K562 (cell line): ENCODE measurements around the gene ABLIM2. TPM values are rescaled to one million over a fixed set of nuclear protein-coding genes. Genes with fewer than 3 reads are reported as not detected.
"Not testable (repeated sequence)": the region's sequence is repeated elsewhere in the genome, so short reads cannot be mapped to it uniquely, and the experiment has no call there.

Experiments used
- ATAC-seq: fragments of 200-7000 bp; cut with Tn5 transposase; 3 replicates; pipeline ENCODE4 v1.9.1; 2020; ENCODE audit warnings: moderate library complexity
- BruUV-seq: library from RNA; stranded (reverse); fragments of 400-500 nt; replicated peaks from 2 replicates; lab custom pipeline; 2021; lab: Mats Ljungman, UMichigan
- CTCF ChIA-PET: fragments of 300-600 bp; formaldehyde crosslinking; extraction: SDS; loops from one replicate; lab custom pipeline; 2021; ENCODE audit warnings: low intra/inter-chr PET ratio; lab: Yijun Ruan, JAX
- POLR2A ChIA-PET: fragments of 300-600, 350-650 bp; sonication (Branson Sonifier 250); formaldehyde crosslinking; extraction: SDS; loops from one replicate; lab custom pipeline; 2021; ENCODE audit warnings: antibody characterized with exemption, inconsistent platforms; lab: Yijun Ruan, JAX
- DNase-seq, 4 experiments: peaks; one replicate each; pipeline versions ENCODE4 v3.0.0 to v3.0.0-alpha.2; 2011 to 2018; ENCODE audit warnings: low spot score in 3 of 4, mixed read lengths in 3 of 4; ENCODE audit errors: extremely low read depth in 1 of 4
- FAIRE-seq: peaks from 2 replicates; lab custom pipeline; 2011; peaks lifted over from hg19 to GRCh38; lab: Jason Lieb, UNC
- H2AFZ ChIP-seq: 2 replicates; pipeline ENCODE4 v1.6.0; 2011; ENCODE audit warnings: low read depth, low read length, control low read depth, inconsistent platforms
- H3K27ac ChIP-seq: fragments of 200-600 bp; 3 replicates; pipeline ENCODE4 v1.8.0; 2011; ENCODE audit warnings: low read depth, mild to moderate bottlenecking, control low read depth, inconsistent platforms, low read length, moderate library complexity, mixed read lengths; ENCODE audit errors: extremely low read depth
- H3K27me3 ChIP-seq, 2 experiments: fragments of 300-600 bp in 1 of 2; 2 replicates in 1 of 2; 3 replicates in 1 of 2; pipeline versions ENCODE4 v1.6.0 to v1.8.0; 2011; ENCODE audit warnings: inconsistent platforms in 2 of 2, low read length in 2 of 2, mild to moderate bottlenecking in 1 of 2, mixed read lengths in 1 of 2, moderate library complexity in 1 of 2; ENCODE audit not compliant: control insufficient read depth in 2 of 2, insufficient read depth in 2 of 2
- H3K36me3 ChIP-seq: fragments of 300-600 bp; 3 replicates; pipeline ENCODE4 v1.8.0; 2011; ENCODE audit warnings: mild to moderate bottlenecking, low read length, inconsistent platforms; ENCODE audit not compliant: control insufficient read depth, insufficient read depth
- H3K4me1 ChIP-seq, 2 experiments: fragments of 200-600 bp in 1 of 2; replicated peaks in 1 of 2; 2 replicates in 1 of 2; 3 replicates in 1 of 2; pipeline versions ENCODE4 v1.5.1 to v1.8.0; 2011; ENCODE audit warnings: inconsistent platforms in 2 of 2, low read length in 2 of 2, mild to moderate bottlenecking in 1 of 2, mixed read lengths in 1 of 2, moderate library complexity in 1 of 2; ENCODE audit not compliant: control insufficient read depth in 2 of 2, insufficient read depth in 2 of 2
- H3K4me2 ChIP-seq: 2 replicates; pipeline ENCODE4 v1.6.1; 2011; ENCODE audit warnings: low read length, control low read depth, inconsistent platforms, mixed read lengths; ENCODE audit not compliant: insufficient read depth
- H3K4me3 ChIP-seq: fragments of 200-600 bp; sonication (generic), shearing (Covaris generic); 2 replicates; pipeline ENCODE4 v1.5.1; 2016; ENCODE audit warnings: control low read depth, inconsistent platforms
- H3K79me2 ChIP-seq: fragments of 200-600 bp; 3 replicates; pipeline ENCODE4 v1.8.0; 2011; ENCODE audit warnings: low read length, inconsistent platforms; ENCODE audit not compliant: control insufficient read depth, insufficient read depth
- H3K9ac ChIP-seq, 2 experiments: 2 replicates each; pipeline versions ENCODE4 v1.6.0 to v1.6.1; 2011; ENCODE audit warnings: low read depth in 2 of 2, low read length in 2 of 2, control low read depth in 1 of 2, inconsistent platforms in 1 of 2, mild to moderate bottlenecking in 1 of 2, mixed read lengths in 1 of 2; ENCODE audit not compliant: insufficient read depth in 1 of 2
- H3K9me1 ChIP-seq: one replicate; pipeline ENCODE4 v1.6.0; 2011; ENCODE audit warnings: inconsistent platforms, mild to moderate bottlenecking, low read length, moderate library complexity; ENCODE audit not compliant: control insufficient read depth, insufficient read depth
- H3K9me3 ChIP-seq: replicated peaks from 2 replicates; pipeline ENCODE4 v1.5.1; 2011; ENCODE audit warnings: low read depth, low read length, inconsistent platforms; ENCODE audit not compliant: control insufficient read depth, insufficient read depth
- H4K20me1 ChIP-seq: replicated peaks from 2 replicates; pipeline ENCODE4 v1.6.1; 2011; ENCODE audit warnings: low read length, inconsistent platforms, mixed read lengths; ENCODE audit not compliant: control insufficient read depth, insufficient read depth
- KAT2B ChIP-seq: IDR thresholded peaks from one replicate; pipeline ENCODE4 v1.6.1; 2012; ENCODE audit warnings: low read depth, mild to moderate bottlenecking, control low read depth, inconsistent platforms, low read length, moderate library complexity
- NFIC ChIP-seq: fragments of 450-650 bp; IDR thresholded peaks from 2 replicates; pipeline ENCODE4 v1.6.1; 2017; ENCODE audit warnings: mild to moderate bottlenecking, inconsistent platforms
- POLR2AphosphoS5 ChIP-seq: IDR thresholded peaks from 2 replicates; pipeline ENCODE4 v1.6.1; 2011; ENCODE audit warnings: mild to moderate bottlenecking, low read depth, low read length, moderate library complexity; ENCODE audit not compliant: control insufficient read depth, insufficient read depth
- POLR2H ChIP-seq: IDR thresholded peaks from 2 replicates; pipeline ENCODE4 v1.6.1; 2016; ENCODE audit warnings: missing genetic modification characterization, low read depth, mild to moderate bottlenecking, control low read depth, missing compliant biosample characterization, moderate library complexity
- RBM25 ChIP-seq: fragments of 200-400 bp; formaldehyde crosslinking; IDR thresholded peaks from 2 replicates; pipeline ENCODE4 v1.6.1; 2018; ENCODE audit warnings: low read length, low read depth, moderate library complexity; ENCODE audit not compliant: severe bottlenecking
- ZFP30 ChIP-seq: fragments of 250-450 bp; sonication (Bioruptor Pico); IDR thresholded peaks from 2 replicates; pipeline ENCODE4 v1.8.0; 2022; ENCODE audit warnings: moderate library complexity, mild to moderate bottlenecking, inconsistent platforms, borderline replicate concordance
- ZNF133 ChIP-seq: fragments of 250-450 bp; sonication (Bioruptor Pico); IDR thresholded peaks from 2 replicates; pipeline ENCODE4 v1.4.0; 2020; ENCODE audit warnings: mild to moderate bottlenecking
- WGBS: fragments of 100-300 bp; shearing (Covaris generic); methylation state at CpG from one replicate; pipeline ENCODE4 v1.1.6; 2016; ENCODE audit warnings: low coverage, mixed read lengths; ENCODE audit not compliant: insufficient coverage; ENCODE audit errors: missing lambda C conversion rate; 5-methylcytosine and 5-hydroxymethylcytosine counted together
- in situ Hi-C: fragments of 300-500 bp; cut with MboI; formaldehyde crosslinking; loops from 4 replicates; pipeline ENCODE4 v1.15.0; 2018; ENCODE audit warnings: inconsistent platforms, mixed read lengths
- intact Hi-C: fragments of 100-400 bp; cut with micrococcal nuclease; formaldehyde crosslinking; loops from 2 replicates; pipeline ENCODE4 v1.14.2; 2022
- polyA plus RNA-seq, 8 experiments: library from polyadenylated mRNA; depleted of rRNA in 4 of 8; stranded (reverse) in 5 of 8; unstranded in 3 of 8; fragments of >200 nt; fragmentation: Nextera tagmentation in 2 of 8; fragmentation: Illumina TruSeq in 1 of 8; extraction: Ambion mirVana in 2 of 8; extraction: Trizol in 1 of 8; gene quantifications; 2 replicates each; pipeline versions ENCODE4 v1.2.1 to v1.2.3, GENCODE V29; 2011 to 2014; ENCODE audit warnings: inconsistent platforms in 1 of 8, missing spikeins in 1 of 8
- total RNA-seq, 7 experiments: library from RNA; depleted of rRNA in 6 of 7; stranded (reverse); fragments of >200 nt in 6 of 7; fragmentation: Illumina TruSeq in 2 of 7; extraction: Trizol in 2 of 7; gene quantifications; 2 replicates each; pipeline versions ENCODE4 v1.2.1 to v1.2.3, GENCODE V29; 2011 to 2021; ENCODE audit warnings: low replicate concordance in 1 of 7
- TF ChIP-seq, protein P1 (sequence below): fragments of 200-800 bp; sonication (Bioruptor generic); IDR thresholded peaks from 2 replicates; pipeline ENCODE4 v1.6.1; 2017; ENCODE audit warnings: missing genetic modification characterization, missing compliant biosample characterization
- TF ChIP-seq, protein P2 (sequence below), 2 experiments: IDR thresholded peaks; 2 replicates each; pipeline ENCODE4 v1.6.1; 2011; ENCODE audit warnings: borderline replicate concordance in 1 of 2, control low read depth in 1 of 2, low read depth in 1 of 2, low read length in 1 of 2, mild to moderate bottlenecking in 1 of 2, mixed read lengths in 1 of 2, moderate library complexity in 1 of 2; ENCODE audit not compliant: insufficient read depth in 1 of 2, insufficient read length in 1 of 2, poor library complexity in 1 of 2, severe bottlenecking in 1 of 2; ENCODE audit errors: extremely low read depth in 1 of 2

ABLIM2 gene
- total and polyA plus RNA-seq, 9 of the 15 experiments (the other 6 are each of a cell fraction or from before 2014, with no cell fraction given), result not detected

DNA sequence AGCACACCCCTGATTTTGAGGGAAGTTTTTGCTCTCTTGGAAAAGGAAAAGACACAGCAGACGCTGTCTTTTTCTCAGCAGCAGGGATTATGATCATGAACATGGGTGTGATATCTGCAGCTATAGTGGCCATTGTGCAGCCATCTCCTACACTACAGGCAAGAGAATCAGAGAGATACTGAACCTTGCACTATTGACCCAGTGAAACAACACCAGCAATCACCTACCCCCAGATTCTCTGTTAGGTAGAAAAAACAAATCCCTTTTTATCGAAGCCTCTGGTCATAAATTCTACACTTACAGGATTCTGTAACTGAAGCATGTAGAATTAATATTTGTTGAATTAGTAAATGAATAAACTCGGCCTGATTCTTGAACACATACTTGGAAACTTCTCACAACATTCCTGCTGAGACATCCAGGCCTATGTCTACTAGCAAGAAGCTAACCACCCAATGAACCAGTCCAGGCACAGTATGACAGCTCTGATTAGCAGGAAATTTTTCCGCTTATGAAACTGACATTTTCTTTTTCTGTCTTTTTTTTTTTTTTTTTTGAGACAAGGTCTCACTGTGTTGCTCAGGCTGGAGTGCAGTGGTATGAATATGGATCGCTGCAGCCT, 213.9 kb downstream of the ABLIM2 start (continued):
- no peak for TF ChIP-seq RBM25

DNA sequence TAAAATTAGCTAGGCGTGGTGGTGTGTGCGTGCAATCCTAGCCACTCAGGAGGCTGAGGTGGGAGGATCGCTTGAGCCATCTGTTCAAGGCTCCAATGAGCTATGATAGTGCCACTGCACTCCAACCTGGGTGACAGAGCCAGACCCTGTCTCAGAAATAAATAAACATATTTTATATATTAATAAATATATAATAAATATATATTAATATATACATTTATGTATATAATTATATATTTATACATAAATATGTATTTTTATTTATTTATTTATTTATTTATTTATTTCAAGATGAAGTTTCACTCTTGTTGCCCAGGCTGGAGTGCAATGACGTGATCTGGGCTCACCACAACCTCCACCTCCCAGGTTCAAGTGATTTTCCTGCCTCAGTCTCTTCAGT, 214.9 kb downstream of the ABLIM2 start:
- H3K79me2 ChIP-seq, BruUV-seq, in situ Hi-C loops, H3K27ac ChIP-seq, CTCF ChIA-PET, H4K20me1 ChIP-seq, DNase-seq, H3K9me1 ChIP-seq, ATAC-seq, H3K27me3 ChIP-seq, H3K36me3 ChIP-seq, H2AFZ ChIP-seq, H3K4me3 ChIP-seq, FAIRE-seq, intact Hi-C loops, H3K9ac ChIP-seq, POLR2A ChIA-PET, H3K4me2 ChIP-seq, H3K9me3 ChIP-seq: not testable (repeated sequence)
- 0% methylated on average over 4 of the region's 4 CpGs for WGBS
- peaks cover 0 to 13% of the 10 kb centered on the region in 2 experiments; a peak in 2 of 5 replicates for H3K4me1 ChIP-seq

DNA sequence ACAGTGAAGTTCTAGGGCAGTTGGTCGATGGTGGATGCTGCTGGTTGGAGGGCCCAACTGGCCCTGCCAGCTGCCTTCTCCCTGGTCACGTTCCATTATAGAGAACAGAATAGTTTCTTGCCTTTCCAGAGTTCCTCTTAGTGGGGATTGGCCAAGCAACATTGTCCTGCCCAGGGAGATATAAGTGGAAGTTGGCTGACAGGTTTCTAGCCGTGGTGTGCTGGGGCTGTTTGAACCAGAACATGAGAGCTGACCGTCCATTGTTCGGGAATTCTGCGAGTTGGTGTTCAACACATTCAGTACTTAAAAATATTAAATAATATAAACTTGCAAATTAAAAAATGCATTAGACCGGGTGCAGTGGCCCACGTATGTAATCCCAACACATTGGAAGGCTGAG, 215.4 kb downstream of the ABLIM2 start:
- in situ Hi-C loops, result no loop called here
- Histone ChIP-seq H3K36me3 (no peaks in the 10 kb centered on the region), H3K4me3 (no peak overlapping the region), H3K4me2 (no peak overlapping the region), H2AFZ (no peak overlapping the region), H3K9me3 (no peaks in the 10 kb centered on the region), H3K9ac (no peak overlapping the region), H3K4me1 (peaks cover 0 to 14% of the 10 kb centered on the region in 2 experiments; a peak in 2 of 5 replicates), H3K27ac (no peak overlapping the region), H3K9me1 (no peaks in the 10 kb centered on the region), H4K20me1 (no peaks in the 10 kb centered on the region), H3K79me2 (no peaks in the 10 kb centered on the region), H3K27me3 (peaks cover under 1 to 11% of the 10 kb centered on the region in 2 experiments; a peak in 3 of 5 replicates)
- 5% methylated on average over 8 of the region's 8 CpGs for WGBS
- no TSS peak for BruUV-seq
- intact Hi-C loops, result no loop called here
- POLR2A ChIA-PET, result no interaction called here
- DNase-seq (no peak), ATAC-seq (no peak), FAIRE-seq (no peak)
- CTCF ChIA-PET, result no interaction called here
- TF ChIP-seq POLR2AphosphoS5 (no peak), ZNF133 (CRISPR knock-in tag) (no peak), KAT2B (no peak), NFIC (no peak), POLR2H (tag) (no peak), ZFP30 (no peak)
- TF ChIP-seq, protein P1, sequence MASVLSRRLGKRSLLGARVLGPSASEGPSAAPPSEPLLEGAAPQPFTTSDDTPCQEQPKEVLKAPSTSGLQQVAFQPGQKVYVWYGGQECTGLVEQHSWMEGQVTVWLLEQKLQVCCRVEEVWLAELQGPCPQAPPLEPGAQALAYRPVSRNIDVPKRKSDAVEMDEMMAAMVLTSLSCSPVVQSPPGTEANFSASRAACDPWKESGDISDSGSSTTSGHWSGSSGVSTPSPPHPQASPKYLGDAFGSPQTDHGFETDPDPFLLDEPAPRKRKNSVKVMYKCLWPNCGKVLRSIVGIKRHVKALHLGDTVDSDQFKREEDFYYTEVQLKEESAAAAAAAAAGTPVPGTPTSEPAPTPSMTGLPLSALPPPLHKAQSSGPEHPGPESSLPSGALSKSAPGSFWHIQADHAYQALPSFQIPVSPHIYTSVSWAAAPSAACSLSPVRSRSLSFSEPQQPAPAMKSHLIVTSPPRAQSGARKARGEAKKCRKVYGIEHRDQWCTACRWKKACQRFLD (CRISPR knock-in tag), result no peak
- TF ChIP-seq, protein P2, sequence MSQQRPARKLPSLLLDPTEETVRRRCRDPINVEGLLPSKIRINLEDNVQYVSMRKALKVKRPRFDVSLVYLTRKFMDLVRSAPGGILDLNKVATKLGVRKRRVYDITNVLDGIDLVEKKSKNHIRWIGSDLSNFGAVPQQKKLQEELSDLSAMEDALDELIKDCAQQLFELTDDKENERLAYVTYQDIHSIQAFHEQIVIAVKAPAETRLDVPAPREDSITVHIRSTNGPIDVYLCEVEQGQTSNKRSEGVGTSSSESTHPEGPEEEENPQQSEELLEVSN (IDR thresholded peaks at IDR 0.05; ENCODE audit: borderline replicate concordance in 1 of 2, extremely low read depth in 1 of 2, insufficient read depth in 1 of 2, insufficient read length in 1 of 2, low read depth in 1 of 2, low read length in 1 of 2, poor library complexity in 1 of 2, severe bottlenecking in 1 of 2), result no peak
